ENCODE measurements around the gene IDH3A.

IDH3A gene

GRCh38 chr15:78167227-78167888 lies 18.2 kb downstream of the IDH3A start:
- Histone ChIP-seq H3K9ac (ENCODE audit: low read depth, low read length) (no peak overlapping the region), H3K9me3 (ENCODE audit: control insufficient read depth, insufficient read depth, low read length) (no peaks in the 10 kb centered on the region), H3K36me3 (ENCODE audit: insufficient read depth, low read length) (no peaks in the 10 kb centered on the region; the same call in 1 of the 2 replicates), H3K4me1 (ENCODE audit: insufficient read depth, low read length) (no peaks in the 10 kb centered on the region)

DNA sequence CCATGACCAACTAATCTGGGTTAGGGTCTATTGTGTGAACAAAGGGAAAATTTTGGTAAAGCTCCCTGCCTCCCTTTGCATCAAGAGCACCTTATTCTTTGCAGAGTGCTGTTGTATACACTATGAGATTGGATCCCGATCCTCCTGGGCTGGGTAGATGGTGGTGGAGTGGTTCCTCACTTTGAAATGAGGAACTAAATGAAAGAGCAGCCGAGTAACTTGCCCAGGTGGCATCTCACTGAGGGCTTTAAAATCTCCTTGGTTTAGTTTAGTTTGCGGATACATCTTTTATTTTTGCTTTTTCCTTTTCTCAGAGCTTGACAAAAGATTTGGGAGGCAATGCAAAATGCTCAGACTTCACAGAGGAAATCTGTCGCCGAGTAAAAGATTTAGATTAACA lies 19.4 kb downstream of the IDH3A start:
- no peaks in the 10 kb centered on the region; the same call in 1 of the 2 replicates for H3K36me3 ChIP-seq (ENCODE audit: insufficient read depth, low read length)
- no peak overlapping the region for H3K9ac ChIP-seq (ENCODE audit: low read depth, low read length)
- no peaks in the 10 kb centered on the region for H3K9me3 ChIP-seq (ENCODE audit: control insufficient read depth, insufficient read depth, low read length)
- H3K4me1 ChIP-seq (ENCODE audit: insufficient read depth, low read length) = no peaks in the 10 kb centered on the region

DNA sequence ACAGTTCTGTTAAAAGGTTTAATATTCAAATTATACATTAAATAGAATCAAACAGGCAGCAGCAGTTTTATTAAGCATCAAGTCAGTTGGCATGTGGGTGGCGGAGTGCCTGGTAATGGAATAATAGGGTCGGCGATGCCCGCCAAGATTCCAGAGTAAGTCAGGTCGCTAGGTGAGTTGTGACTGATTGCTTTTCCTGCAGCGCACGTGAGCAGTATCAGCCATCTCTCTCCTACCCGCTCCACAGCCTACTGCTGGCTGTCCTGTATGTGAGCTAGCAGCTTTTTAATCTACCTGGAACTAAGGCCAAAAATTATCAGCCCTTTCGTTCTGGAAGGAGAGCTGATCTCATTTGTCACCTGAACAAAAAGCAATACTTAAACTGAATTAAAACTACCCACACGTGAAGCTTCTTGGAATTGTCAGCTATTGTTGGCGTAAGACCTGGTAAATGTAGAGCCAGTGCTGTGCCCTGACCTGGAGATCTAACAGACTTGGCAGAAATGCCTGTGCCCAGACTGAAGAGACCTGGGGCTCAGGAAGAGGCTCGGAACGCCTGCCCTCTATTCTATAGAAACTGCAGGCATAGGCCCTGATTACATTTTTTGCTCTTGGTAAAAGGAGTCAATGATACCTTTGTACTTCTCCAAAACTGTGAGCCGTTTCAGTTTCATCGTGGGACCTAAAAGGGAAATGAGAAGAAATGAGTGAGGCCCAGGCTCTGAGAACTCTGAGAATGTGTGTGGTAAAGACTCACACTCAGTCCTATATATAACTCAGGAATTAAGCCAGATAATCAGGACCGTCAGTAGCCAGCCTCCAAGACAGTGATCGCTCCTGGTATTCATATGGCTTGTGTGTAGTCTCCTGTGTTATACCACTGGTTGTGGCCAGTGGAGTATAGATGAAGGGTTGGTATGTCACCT lies 21.9 kb downstream of the IDH3A start:
- Histone ChIP-seq H3K4me1 (ENCODE audit: insufficient read depth, low read length) (no peaks in the 10 kb centered on the region), H3K9me3 (ENCODE audit: control insufficient read depth, insufficient read depth, low read length) (no peaks in the 10 kb centered on the region), H3K36me3 (ENCODE audit: insufficient read depth, low read length) (no peaks in the 10 kb centered on the region; the same call in 1 of the 2 replicates), H3K9ac (ENCODE audit: low read depth, low read length) (no peak overlapping the region)

- no peaks in the 10 kb centered on the region for H3K4me1 ChIP-seq (ENCODE audit: insufficient read depth, low read length)
- H3K9ac ChIP-seq (ENCODE audit: low read depth, low read length) = no peak overlapping the region
Observed at GRCh38 chr15:78171864-78172472, 22.8 kb downstream of the IDH3A start.

DNA sequence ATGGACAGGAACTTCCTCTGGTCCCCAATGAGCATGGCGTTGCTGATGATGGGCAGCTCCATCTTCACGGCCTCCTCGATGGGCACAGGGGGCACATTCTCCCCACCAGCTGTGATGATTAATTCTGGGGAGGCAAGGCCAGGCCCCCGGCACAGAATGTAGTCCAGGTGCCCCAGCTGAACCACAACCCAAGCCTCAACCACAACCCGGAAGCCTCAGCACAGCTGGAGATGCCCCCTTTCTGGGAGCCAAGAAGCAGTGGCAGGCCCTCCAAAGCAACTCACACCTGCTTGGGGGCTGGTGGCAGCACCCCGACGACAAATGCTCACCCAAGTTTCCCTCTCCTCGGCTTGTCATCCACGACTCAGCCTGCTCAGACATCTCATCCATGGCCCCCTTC lies 25.2 kb downstream of the IDH3A start:
- H3K9ac ChIP-seq (ENCODE audit: low read depth, low read length) = no peak overlapping the region
- no peaks in the 10 kb centered on the region; the same call in 1 of the 2 replicates for H3K36me3 ChIP-seq (ENCODE audit: insufficient read depth, low read length)
- H3K9me3 ChIP-seq (ENCODE audit: control insufficient read depth, insufficient read depth, low read length) = no peaks in the 10 kb centered on the region
- H3K4me1 ChIP-seq (ENCODE audit: insufficient read depth, low read length) = no peaks in the 10 kb centered on the region

More at GRCh38 chr15:78171864-78172472, 22.8 kb downstream of the IDH3A start:
- Histone ChIP-seq H3K36me3 (ENCODE audit: insufficient read depth, low read length) (no peaks in the 10 kb centered on the region; the same call in 1 of the 2 replicates), H3K9me3 (ENCODE audit: control insufficient read depth, insufficient read depth, low read length) (no peaks in the 10 kb centered on the region)

DNA sequence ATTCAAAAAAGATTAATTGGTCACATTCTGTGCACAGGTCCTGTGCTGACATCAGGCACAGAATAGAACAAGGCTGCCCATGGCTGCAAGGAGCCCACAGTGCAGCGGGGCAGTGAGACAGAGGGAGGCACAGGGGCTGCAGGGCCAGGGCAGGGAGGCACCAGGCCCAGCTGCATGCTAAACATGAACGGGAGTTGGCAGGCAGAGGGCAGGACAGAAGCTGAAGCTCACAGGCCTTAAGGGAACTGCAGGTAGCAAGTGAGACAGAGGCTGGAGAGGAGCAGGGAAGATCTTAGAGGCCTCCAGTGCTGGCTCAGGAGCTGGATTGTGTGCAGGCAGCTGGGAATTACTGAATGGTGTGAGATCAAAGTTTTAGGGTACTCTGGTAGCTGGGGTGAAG lies 26.2 kb downstream of the IDH3A start:
- Histone ChIP-seq H3K4me1 (ENCODE audit: insufficient read depth, low read length) (no peaks in the 10 kb centered on the region), H3K9ac (ENCODE audit: low read depth, low read length) (no peak overlapping the region), H3K9me3 (ENCODE audit: control insufficient read depth, insufficient read depth, low read length) (no peaks in the 10 kb centered on the region), H3K36me3 (ENCODE audit: insufficient read depth, low read length) (no peaks in the 10 kb centered on the region; the same call in 1 of the 2 replicates)

DNA sequence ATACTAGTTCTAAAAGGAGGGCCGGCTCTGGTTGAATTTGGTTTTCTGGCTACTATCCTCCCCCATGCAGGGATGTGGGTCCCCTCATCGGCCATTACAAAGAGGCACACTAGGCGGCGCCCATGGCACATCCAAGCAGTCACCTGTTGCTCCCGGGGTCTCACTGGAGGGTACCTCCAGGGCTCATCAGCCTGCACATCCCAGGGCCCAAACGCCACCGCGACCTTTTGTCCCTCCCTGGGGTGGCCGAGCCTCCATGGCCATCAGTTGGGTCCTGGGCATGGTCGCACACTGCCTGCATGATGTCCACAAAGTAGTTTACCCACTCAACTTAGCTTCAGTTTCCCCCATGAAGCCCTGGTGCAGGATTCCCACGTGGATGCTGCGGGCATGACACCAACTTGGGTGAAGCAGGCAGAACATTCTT lies 28.3 kb downstream of the IDH3A start:
- Histone ChIP-seq H3K9me3 (ENCODE audit: control insufficient read depth, insufficient read depth, low read length) (no peaks in the 10 kb centered on the region), H3K36me3 (ENCODE audit: insufficient read depth, low read length) (no peaks in the 10 kb centered on the region), H3K9ac (ENCODE audit: low read depth, low read length) (no peak overlapping the region), H3K4me1 (ENCODE audit: insufficient read depth, low read length) (no peaks in the 10 kb centered on the region)

- Histone ChIP-seq H3K9ac (ENCODE audit: low read depth, low read length) (no peak overlapping the region), H3K9me3 (ENCODE audit: control insufficient read depth, insufficient read depth, low read length) (no peaks in the 10 kb centered on the region), H3K36me3 (ENCODE audit: insufficient read depth, low read length) (no peaks in the 10 kb centered on the region), H3K4me1 (ENCODE audit: insufficient read depth, low read length) (no peaks in the 10 kb centered on the region)
Observed at GRCh38 chr15:78178064-78178463, 28.9 kb downstream of the IDH3A start.

DNA sequence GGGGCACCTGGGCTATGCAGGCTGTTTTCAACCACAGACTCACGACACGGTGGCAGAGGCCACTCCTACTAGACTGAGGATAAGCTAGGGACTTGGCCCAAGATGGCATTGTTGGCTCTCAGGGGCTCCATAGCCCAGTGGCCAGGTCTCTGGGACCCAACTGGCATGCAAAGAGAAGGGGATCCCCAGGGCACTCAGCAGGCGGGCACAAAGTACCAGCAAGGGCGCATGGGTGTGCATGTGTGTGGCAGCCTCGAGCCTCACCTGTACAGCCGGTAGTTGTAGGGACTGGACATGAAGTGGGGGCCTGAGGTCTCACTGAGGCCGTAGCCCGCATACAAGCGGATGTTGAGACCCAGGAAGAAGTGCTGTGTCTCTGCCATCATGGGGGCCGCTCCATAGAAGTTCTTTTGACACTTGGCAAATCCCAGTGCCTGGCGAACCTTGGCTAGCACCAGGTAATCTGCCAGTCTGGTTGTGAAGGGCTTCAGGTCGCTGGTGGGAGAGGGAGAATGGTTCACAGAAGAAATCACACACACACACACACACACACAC lies 30.2 kb downstream of the IDH3A start:
- Histone ChIP-seq H3K9me3 (ENCODE audit: control insufficient read depth, insufficient read depth, low read length) (no peaks in the 10 kb centered on the region), H3K9ac (ENCODE audit: low read depth, low read length) (no peak overlapping the region), H3K36me3 (ENCODE audit: insufficient read depth, low read length) (no peaks in the 10 kb centered on the region), H3K4me1 (ENCODE audit: insufficient read depth, low read length) (no peaks in the 10 kb centered on the region)

DNA sequence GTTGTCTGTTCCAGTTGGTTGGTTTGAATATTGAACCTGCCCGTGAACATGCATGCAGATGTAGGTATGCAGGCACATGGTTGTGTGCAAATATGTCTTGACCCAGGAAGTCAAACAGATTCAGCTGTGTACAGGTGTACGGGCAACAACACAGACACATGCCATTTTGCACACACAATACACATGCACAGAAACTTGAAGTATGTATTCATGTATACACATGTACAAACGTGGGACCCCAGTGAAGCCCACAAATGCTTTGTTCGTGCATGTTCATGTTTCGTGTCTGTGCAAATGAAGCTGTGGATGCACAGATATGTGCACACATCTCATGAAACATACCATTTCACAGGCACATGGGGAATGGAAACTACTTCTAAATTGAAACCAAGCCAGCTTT lies 30.7 kb downstream of the IDH3A start:
- no peaks in the 10 kb centered on the region for H3K4me1 ChIP-seq (ENCODE audit: insufficient read depth, low read length)
- no peaks in the 10 kb centered on the region for H3K9me3 ChIP-seq (ENCODE audit: control insufficient read depth, insufficient read depth, low read length)
- H3K36me3 ChIP-seq (ENCODE audit: insufficient read depth, low read length) = no peaks in the 10 kb centered on the region
- H3K9ac ChIP-seq (ENCODE audit: low read depth, low read length) = no peak overlapping the region

- no peaks in the 10 kb centered on the region for H3K4me1 ChIP-seq (ENCODE audit: insufficient read depth, low read length)
- no peak overlapping the region for H3K9ac ChIP-seq (ENCODE audit: low read depth, low read length)
- no peaks in the 10 kb centered on the region for H3K36me3 ChIP-seq (ENCODE audit: insufficient read depth, low read length)
- no peaks in the 10 kb centered on the region for H3K9me3 ChIP-seq (ENCODE audit: control insufficient read depth, insufficient read depth, low read length)
Observed at GRCh38 chr15:78182336-78182700, 33.2 kb downstream of the IDH3A start.

DNA sequence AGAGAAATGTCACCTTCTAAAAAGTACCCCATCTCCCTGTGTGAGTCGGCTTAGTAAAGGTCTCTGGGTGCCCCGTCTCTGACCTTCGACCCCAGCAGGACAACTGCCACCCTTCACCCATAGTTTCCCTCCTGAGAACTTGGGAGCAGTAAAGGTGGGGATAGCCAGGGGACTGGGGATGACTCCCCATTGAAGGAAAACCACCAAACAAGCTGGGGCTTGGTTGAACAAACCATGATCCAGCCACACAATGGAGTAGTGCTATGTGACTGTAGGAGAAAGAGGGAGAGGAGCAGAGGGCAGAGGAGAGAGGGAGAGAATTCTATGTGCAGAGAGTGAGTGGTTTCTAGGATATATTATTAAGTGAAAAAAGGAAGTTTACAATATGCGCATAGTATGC lies 33.7 kb downstream of the IDH3A start:
- no peak overlapping the region for H3K9ac ChIP-seq (ENCODE audit: low read depth, low read length)
- H3K4me1 ChIP-seq (ENCODE audit: insufficient read depth, low read length) = no peaks in the 10 kb centered on the region
- H3K36me3 ChIP-seq (ENCODE audit: insufficient read depth, low read length) = no peaks in the 10 kb centered on the region
- H3K9me3 ChIP-seq (ENCODE audit: control insufficient read depth, insufficient read depth, low read length) = no peaks in the 10 kb centered on the region

- H3K4me1 ChIP-seq (ENCODE audit: insufficient read depth, low read length) = no peaks in the 10 kb centered on the region
- H3K9me3 ChIP-seq (ENCODE audit: control insufficient read depth, insufficient read depth, low read length) = no peaks in the 10 kb centered on the region
- H3K9ac ChIP-seq (ENCODE audit: low read depth, low read length) = no peak overlapping the region
- no peaks in the 10 kb centered on the region for H3K36me3 ChIP-seq (ENCODE audit: insufficient read depth, low read length)
Observed at GRCh38 chr15:78192826-78193594, 43.8 kb downstream of the IDH3A start.
